Fibroblast of skin of left biceps (primary cell): ENCODE data around the gene ST3GAL5.
"Not testable (repeated sequence)": the region's sequence is repeated elsewhere in the genome, so short reads cannot be mapped to it uniquely, and the experiment has no call there.

ENCODE experiments used
- DNase-seq, 2 experiments: peaks; one replicate each; pipeline ENCODE4 v3.0.0-alpha.2; 2013; ENCODE audit warnings: low read depth in 2 of 2

ST3GAL5 gene

GRCh38 chr2:85893428-85894258 is 4.9 kb upstream of the ST3GAL5 start:
- DNase-seq = peak; percentile 73 to 75

DNA sequence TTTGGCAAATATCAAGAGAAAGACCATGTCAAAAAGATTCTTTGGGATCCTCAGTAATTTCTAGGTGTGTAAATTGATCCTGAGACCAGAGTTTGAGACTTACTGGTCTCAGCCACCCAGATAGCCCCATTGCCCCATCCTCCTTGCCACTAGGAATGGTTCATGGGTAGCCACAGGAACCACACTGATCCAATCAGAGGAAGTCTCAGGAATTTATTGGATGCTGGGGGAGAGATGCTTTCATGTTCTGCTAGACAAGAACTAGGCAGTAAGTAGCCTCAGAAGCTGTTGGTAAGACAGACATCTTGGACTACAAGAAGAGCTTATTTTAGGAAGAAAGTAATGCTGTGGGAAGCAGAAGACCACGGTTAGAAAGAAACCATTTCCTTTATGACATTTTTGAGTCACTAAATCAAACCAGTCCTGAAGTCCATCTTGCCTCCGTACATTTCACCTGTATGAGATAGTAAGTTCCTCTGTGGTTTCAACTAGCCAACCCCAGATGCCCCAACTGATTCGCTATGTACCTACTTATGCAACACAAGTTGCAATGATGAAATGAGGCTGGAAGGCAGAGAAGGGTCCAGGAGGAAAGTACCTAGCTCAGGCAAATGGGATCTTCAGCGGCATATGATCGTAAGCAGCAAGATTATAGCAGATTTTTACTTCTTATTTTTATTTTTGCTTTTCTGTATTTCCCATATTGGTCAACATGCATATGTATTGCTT is 3.6 kb upstream of the ST3GAL5 start:
- DNase-seq = no peak

GRCh38 chr2:85890522-85891176 is 1.9 kb upstream of the ST3GAL5 start:
- no peak for DNase-seq

DNA sequence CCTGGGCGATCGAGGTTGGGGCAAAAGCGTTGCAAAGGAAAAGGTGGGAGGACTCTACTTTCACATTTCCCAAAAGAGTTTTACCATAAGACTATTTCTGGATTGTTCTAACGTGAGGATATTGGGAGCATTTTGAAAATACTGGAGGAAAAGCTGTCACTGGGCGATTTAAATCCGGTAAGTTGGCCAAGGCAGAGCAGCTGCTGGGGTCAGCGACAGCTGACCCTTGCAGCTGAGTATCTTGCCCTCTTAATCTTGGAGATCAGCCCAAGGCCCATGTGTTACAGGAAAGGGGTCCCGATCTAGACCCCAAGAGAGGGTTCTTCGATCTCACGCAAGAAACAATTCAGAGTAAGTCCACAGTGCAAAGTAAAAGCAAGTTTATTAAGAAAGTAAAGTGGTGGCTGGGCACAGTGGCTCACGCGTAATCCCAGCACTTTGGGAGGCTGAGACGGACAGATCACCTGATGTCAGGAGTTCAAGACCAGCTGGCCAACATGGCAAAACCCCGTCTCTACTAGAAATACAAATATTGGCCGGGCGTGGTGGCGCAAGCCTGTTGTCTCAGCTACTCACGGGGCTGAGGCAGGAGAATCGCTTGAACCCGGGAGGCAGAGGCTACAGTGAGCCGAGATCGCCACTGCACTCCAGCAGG is 964 bp upstream of the ST3GAL5 start:
- DNase-seq = no peak

GRCh38 chr2:85888020-85888683 is 638 bp downstream of the ST3GAL5 start:
- no peak for DNase-seq

DNA sequence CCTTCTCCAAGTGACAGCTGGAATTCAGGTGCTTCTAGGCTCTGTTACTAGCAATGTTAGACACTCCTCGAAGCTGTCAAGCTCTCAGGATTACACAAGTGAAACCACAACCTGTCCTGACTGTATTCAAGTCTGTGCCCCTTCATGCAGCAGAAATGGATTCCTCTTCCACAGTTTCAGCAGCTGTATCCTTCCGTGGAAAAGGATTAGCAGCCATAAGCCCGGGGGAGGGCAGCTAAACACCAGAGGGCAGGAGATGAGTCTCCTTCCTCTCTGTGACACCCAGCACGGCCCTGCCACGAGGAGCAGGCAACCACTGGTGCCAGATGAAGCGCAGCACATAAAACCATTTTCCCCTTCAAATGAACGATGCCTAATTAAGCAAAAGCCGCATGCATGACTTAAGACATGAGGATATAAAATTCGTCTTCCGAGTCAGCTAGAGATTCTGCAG is 1.2 kb downstream of the ST3GAL5 start:
- DNase-seq = no peak

DNA sequence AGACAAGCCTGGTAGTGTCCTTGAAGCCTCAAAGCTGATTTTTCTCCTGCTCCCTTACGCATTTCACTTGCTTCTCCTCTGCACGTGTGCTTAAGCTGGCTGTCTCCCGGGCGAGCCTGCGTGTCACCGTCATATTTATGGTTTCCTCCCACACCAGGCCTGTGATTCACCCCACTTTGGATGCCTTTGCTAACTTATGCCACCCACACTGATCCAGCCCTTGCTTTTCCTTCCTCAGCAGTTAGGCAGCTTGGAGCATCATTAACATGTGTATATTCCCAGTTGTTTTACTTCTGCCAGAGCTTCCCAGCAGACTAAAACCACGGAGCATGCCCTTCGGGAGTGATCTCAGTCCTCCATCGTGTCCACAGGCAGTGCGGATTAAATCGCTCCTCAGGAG is 2.2 kb downstream of the ST3GAL5 start:
- DNase-seq = peak; percentile 88 to 89

GRCh38 chr2:85886141-85886540 is 2.6 kb downstream of the ST3GAL5 start:
- DNase-seq = no peak

- DNase-seq = not testable (repeated sequence)
Measured at GRCh38 chr2:85881781-85882180, 7.0 kb downstream of the ST3GAL5 start.

DNA sequence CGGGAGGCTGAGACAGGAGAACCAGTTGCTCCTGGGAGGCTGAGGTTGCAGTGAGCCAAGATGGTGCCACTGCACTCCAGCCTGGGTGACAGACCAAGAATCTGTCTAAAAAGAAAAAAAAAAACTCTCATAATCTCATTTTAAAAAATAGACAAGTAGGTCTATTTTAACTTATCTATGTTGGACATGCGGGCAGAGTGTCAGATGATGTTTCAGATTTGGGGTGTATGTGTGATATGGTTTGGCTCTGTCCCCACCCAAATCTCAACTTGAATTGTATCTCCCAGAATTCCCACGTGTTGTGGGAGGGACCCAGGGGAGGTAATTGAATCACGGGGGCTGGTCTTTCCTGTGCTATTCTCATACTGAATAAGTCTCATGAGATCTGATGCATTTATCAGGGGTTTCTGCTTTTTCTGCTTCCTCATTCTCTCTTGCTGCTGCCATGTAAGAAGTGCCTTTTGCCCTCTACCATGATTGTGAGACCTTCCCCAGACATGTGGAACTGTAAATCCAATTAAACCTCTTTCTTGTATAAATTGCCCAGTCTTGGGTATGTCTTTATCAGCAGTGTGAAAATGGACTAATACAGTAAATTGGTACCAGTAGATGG is 8.0 kb downstream of the ST3GAL5 start:
- not testable (repeated sequence) for DNase-seq

GRCh38 chr2:85878719-85879370 is 9.9 kb downstream of the ST3GAL5 start:
- DNase-seq = no peak

DNA sequence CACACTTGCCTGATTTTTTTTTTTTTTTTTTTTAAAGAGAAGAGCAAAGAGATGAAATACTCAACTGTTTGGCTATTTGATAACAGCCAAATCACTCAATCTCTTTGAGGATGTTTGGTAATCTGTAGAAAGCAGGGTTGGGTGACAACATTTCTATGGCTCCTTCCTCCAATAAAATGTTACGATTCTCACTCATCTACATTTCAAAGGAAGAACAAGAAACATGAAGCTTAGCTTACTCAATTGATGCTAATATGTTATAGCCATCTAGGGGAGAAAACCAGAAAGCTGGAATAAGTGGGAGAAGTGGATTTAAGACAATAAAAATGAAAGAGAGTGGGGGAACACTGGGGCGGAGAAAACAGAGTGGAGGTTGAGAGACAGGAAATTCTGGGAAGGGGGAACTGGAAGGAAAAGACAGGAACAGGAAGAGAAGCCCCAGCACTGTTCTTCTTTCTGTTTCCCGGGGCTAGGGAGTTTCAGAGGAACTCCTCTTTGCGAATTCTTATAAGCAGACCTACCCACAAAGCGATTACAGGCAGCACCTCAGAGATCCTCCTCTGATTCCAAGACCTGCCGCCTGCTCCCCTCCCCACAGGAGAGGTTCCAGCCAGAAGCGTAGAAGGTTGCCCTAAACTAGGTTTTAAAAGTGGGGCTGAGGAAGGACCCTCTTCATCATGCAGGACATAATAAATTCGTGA is 13.3 kb downstream of the ST3GAL5 start:
- no peak for DNase-seq

- no peak for DNase-seq
Measured at GRCh38 chr2:85873679-85874078, 15.1 kb downstream of the ST3GAL5 start.

DNA sequence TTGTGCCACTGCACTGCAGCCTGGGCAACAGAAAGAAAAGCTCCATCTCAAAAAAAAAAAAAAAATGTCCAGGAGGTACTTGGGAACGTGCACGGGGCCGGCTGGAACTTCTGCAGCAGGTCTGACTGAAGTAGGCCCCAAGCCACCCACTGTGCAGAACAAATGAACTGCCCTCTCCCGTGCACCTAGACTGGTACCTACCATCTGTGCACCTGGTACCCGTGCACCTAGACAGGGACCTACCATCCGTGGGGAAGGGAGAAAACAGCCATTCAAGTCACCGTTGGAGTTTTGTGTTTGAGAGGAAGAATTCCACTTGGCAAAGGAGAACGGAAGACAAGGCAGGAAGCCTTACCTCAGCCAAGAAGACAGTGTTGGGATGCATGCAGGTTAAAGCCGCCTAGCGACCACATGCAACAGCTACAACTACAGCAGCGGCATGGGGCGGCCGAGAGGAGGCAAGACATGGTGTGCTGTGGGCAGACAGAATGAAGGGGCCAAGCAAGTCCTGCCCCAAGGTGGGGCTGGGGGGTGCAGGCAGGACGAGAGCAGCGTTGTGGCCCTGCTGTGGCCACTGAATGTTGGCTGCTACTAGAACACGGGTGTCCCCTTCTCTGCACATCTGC is 16.1 kb downstream of the ST3GAL5 start:
- DNase-seq = no peak

- DNase-seq = no peak
Measured at GRCh38 chr2:85871494-85872164, 17.2 kb downstream of the ST3GAL5 start.

DNA sequence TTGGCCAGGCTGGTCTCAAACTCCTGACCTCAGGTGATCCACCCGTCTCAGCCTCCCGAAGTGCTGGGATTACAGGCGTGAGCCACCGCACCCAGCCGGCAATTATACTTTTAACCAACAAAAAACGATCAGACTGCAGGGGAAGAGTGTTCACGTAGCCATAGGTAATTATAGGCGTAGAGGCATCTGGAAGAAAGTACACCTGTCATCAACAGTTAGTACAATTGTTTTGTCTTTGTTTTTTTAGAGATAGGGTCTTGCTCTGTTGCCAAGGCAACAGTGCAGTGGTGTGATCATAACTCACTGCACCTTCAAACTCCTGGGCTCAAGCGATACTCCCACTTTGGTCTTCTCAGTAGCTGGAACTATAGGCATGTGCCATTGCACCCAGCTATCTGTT is 20.0 kb downstream of the ST3GAL5 start:
- DNase-seq = no peak

DNA sequence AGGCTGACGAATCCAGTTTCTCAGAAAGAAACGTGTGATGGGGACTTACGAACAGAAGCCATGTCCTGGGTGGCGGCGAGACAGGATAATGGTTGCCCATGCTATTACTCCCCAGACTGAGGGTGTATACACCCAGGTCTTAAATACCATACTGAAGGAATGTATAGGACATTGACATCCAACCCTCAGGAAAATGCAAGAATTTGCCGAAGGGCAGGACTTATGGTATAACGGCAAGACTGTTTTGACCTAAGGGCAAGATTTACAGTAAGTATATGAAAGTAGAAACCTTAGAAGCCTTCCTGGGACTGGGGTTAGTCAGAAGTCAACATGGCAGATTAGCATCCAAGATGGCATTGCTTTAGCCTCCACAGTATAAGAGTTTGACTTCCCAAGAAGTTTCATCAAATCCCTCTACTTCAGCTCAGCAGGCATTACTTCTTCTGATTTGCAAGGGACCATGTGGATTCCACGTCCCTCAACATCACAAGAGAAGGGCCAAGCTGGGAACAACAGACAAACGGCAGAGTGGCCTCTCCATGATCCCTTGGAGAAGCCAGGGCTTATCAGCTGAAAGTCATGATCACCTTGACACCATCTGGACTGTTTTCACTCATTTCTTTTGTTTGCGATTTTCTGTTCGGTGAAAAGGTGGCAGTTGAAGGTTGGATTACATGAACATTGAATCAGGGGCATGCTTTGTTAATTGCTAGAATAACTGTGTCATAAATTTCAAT is 21.1 kb downstream of the ST3GAL5 start:
- no peak for DNase-seq

DNA sequence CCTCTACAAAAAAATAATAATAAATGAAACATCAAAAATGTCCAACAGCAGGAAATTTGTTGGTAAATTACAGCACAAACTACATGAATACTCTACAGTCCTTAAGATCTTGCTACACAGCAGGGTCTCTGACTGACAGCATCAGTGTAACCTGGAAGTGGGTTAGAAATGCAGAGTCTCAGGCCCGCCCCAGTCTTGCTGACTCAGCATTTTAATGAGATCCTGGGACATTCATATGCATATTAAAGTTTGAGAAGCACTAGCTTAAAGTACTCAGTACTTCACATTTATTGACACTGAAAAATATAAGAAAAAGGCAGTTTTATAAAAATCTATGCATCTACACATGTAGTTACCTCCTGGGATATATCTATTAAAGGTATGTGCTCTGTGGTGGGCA is 21.7 kb downstream of the ST3GAL5 start:
- DNase-seq = no peak
